HepG2 (cell line): ENCODE measurements around the gene FURIN. TPM values are rescaled to one million over a fixed set of nuclear protein-coding genes. Genes with fewer than 3 reads are reported as not detected.

Experiments
- ATAC-seq: fragments of 200-7000 bp; cut with Tn5 transposase; 3 replicates; pipeline ENCODE4 v1.9.1; 2020; ENCODE audit warnings: mild to moderate bottlenecking, moderate library complexity
- BruUV-seq: library from RNA; stranded (reverse); fragments of 400-500 nt; replicated peaks from 2 replicates; lab custom pipeline; 2021; lab: Mats Ljungman, UMichigan
- CTCF ChIA-PET: fragments of 300-600 bp; formaldehyde crosslinking; extraction: SDS; loops from one replicate; lab custom pipeline; 2021; ENCODE audit warnings: low total read pairs, inconsistent platforms, low intra/inter-chr PET ratio; lab: Yijun Ruan, JAX
- POLR2A ChIA-PET: fragments of 350-600 bp; sonication (Branson Sonifier 250); formaldehyde crosslinking; loops from one replicate; lab custom pipeline; 2020; ENCODE audit warnings: antibody characterized with exemption, inconsistent platforms; lab: Yijun Ruan, JAX
- DNase-seq: peaks from one replicate; pipeline ENCODE4 v3.0.0-alpha.2; 2015; ENCODE audit warnings: low spot score
- FAIRE-seq: peaks from 3 replicates; lab custom pipeline; 2011; peaks lifted over from hg19 to GRCh38; lab: Jason Lieb, UNC
- H2AFZ ChIP-seq: one replicate; pipeline ENCODE4 v1.6.1; 2011; ENCODE audit warnings: low read length, inconsistent platforms
- H3K27ac ChIP-seq: fragments of 300-600 bp; 3 replicates; pipeline ENCODE4 v1.8.0; 2011; ENCODE audit warnings: mixed run types, mild to moderate bottlenecking, mixed read lengths, low read length, inconsistent platforms; ENCODE audit not compliant: insufficient read depth; ENCODE audit errors: extremely low read length
- H3K27me3 ChIP-seq, 2 experiments: fragments of 200-600 bp in 1 of 2; 2 replicates in 1 of 2; 3 replicates in 1 of 2; pipeline versions ENCODE4 v1.6.0 to v1.8.0; 2011; ENCODE audit warnings: low read length in 2 of 2, mild to moderate bottlenecking in 2 of 2, moderate library complexity in 2 of 2, inconsistent platforms in 1 of 2; ENCODE audit not compliant: insufficient read depth in 2 of 2, control insufficient read depth in 1 of 2
- H3K36me3 ChIP-seq, 2 experiments: fragments of 200-600 bp in 1 of 2; replicated peaks in 1 of 2; 2 replicates in 1 of 2; 3 replicates in 1 of 2; pipeline versions ENCODE4 v1.5.1 to v1.8.0; 2011; ENCODE audit warnings: low read length in 2 of 2, inconsistent platforms in 1 of 2; ENCODE audit not compliant: insufficient read depth in 2 of 2, control insufficient read depth in 1 of 2
- H3K4me1 ChIP-seq: 2 replicates; pipeline ENCODE4 v1.5.1; 2012; ENCODE audit warnings: low read length, inconsistent platforms; ENCODE audit not compliant: insufficient read depth
- H3K4me2 ChIP-seq: 2 replicates; pipeline ENCODE4 v1.6.0; 2011; ENCODE audit warnings: low read depth, low read length, inconsistent platforms
- H3K4me3 ChIP-seq, 3 experiments: fragments of 200-600 bp in 1 of 3; sonication (generic), shearing (Covaris generic) in 1 of 3; replicated peaks in 1 of 3; 2 replicates each; pipeline ENCODE4 v1.5.1; 2011 to 2016; ENCODE audit warnings: low read length in 3 of 3, inconsistent platforms in 2 of 3, low read depth in 2 of 3, mild to moderate bottlenecking in 2 of 3, control low read depth in 1 of 3, mixed read lengths in 1 of 3; ENCODE audit not compliant: insufficient read depth in 1 of 3
- H3K79me2 ChIP-seq: one replicate; pipeline ENCODE4 v1.6.1; 2011; ENCODE audit warnings: low read length, inconsistent platforms; ENCODE audit not compliant: insufficient read depth
- H3K9ac ChIP-seq: 2 replicates; pipeline ENCODE4 v1.6.0; 2011; ENCODE audit warnings: mild to moderate bottlenecking, low read depth, low read length, inconsistent platforms; ENCODE audit not compliant: insufficient read depth
- H3K9me3 ChIP-seq: 2 replicates; pipeline ENCODE4 v1.5.1; 2012; ENCODE audit warnings: mild to moderate bottlenecking, low read length
- H4K20me1 ChIP-seq: 2 replicates; pipeline ENCODE4 v1.6.0; 2011; ENCODE audit warnings: inconsistent platforms, mild to moderate bottlenecking, low read length, moderate library complexity; ENCODE audit not compliant: insufficient read depth
- AHDC1 ChIP-seq: sonication (generic); formaldehyde crosslinking; IDR thresholded peaks from 2 replicates; pipeline ENCODE4 v1.5.1; 2020; ENCODE audit warnings: mild to moderate bottlenecking, missing genetic modification reagents, borderline replicate concordance
- ARNT2 ChIP-seq: sonication (generic); formaldehyde crosslinking; IDR thresholded peaks from 2 replicates; pipeline ENCODE4 v1.8.0; 2022; ENCODE audit warnings: mild to moderate bottlenecking, low read depth, missing genetic modification reagents, moderate library complexity
- DMAP1 ChIP-seq: IDR thresholded peaks from 2 replicates; pipeline ENCODE4 v1.6.1; 2016
- HNRNPL ChIP-seq: fragments of 200-400 bp; formaldehyde crosslinking; IDR thresholded peaks from 2 replicates; pipeline ENCODE4 v1.6.1; 2017; ENCODE audit warnings: mild to moderate bottlenecking, low read depth, low read length
- KLF9 ChIP-seq: IDR thresholded peaks from 2 replicates; pipeline ENCODE4 v1.6.1; 2016; ENCODE audit warnings: low read depth
- MIER3 ChIP-seq: IDR thresholded peaks from 2 replicates; pipeline ENCODE4 v1.6.1; 2016; ENCODE audit warnings: missing compliant biosample characterization, borderline replicate concordance
- SRSF4 ChIP-seq: fragments of 200-400 bp; formaldehyde crosslinking; IDR thresholded peaks from one replicate; pipeline ENCODE4 v1.6.1; 2018; ENCODE audit warnings: mild to moderate bottlenecking, low read depth, low read length, moderate library complexity; ENCODE audit not compliant: poor library complexity, severe bottlenecking
- TAF1 ChIP-seq: sonication (generic); formaldehyde crosslinking; IDR thresholded peaks from 2 replicates; pipeline ENCODE4 v1.4.0; 2020; ENCODE audit warnings: missing genetic modification reagents
- ZNF124 ChIP-seq: sonication (generic); formaldehyde crosslinking; IDR thresholded peaks from 2 replicates; pipeline ENCODE4 v1.4.0; 2020; ENCODE audit warnings: missing genetic modification reagents
- ZNF235 ChIP-seq: sonication (generic); formaldehyde crosslinking; IDR thresholded peaks from 2 replicates; pipeline ENCODE4 v1.8.1; 2023; ENCODE audit warnings: mild to moderate bottlenecking, missing genetic modification reagents, borderline replicate concordance
- ZNF468 ChIP-seq: sonication (generic); formaldehyde crosslinking; IDR thresholded peaks from 2 replicates; pipeline ENCODE4 v1.8.0; 2022; ENCODE audit warnings: mild to moderate bottlenecking, moderate library complexity, missing genetic modification reagents
- ZNF703 ChIP-seq: sonication (generic); formaldehyde crosslinking; IDR thresholded peaks from 2 replicates; pipeline ENCODE4 v1.5.1; 2020; ENCODE audit warnings: missing genetic modification reagents, mild to moderate bottlenecking, moderate library complexity, borderline replicate concordance
- ZNF740 ChIP-seq: sonication (generic); formaldehyde crosslinking; IDR thresholded peaks from 2 replicates; pipeline ENCODE4 v1.4.0; 2020; ENCODE audit warnings: missing genetic modification reagents
- ZNF782 ChIP-seq: sonication (generic); formaldehyde crosslinking; IDR thresholded peaks from 2 replicates; pipeline ENCODE4 v1.4.0; 2020; ENCODE audit warnings: missing genetic modification reagents, mild to moderate bottlenecking, borderline replicate concordance
- WGBS: methylation state at CpG from one replicate; pipeline ENCODE4 v1.1.6; 2017; ENCODE audit warnings: low lambda C conversion rate; 5-methylcytosine and 5-hydroxymethylcytosine counted together
- in situ Hi-C: cut with HindIII; loops from 2 replicates; pipeline ENCODE4 v1.10.0; 2017; ENCODE audit warnings: low pct_unique_long_range_greater_than_20kb; ENCODE audit not compliant: extremely low pct_ligation_motif_present
- intact Hi-C: fragments of 100-400 bp; cut with micrococcal nuclease; formaldehyde crosslinking; loops from one replicate; pipeline ENCODE4 v1.10.0; 2022; ENCODE audit not compliant: unreplicated experiment
- polyA plus RNA-seq, 8 experiments: library from polyadenylated mRNA; depleted of rRNA in 3 of 8; stranded (reverse) in 7 of 8; unstranded in 1 of 8; fragments of >200 nt; fragmentation: Illumina TruSeq in 4 of 8; extraction: Trizol in 4 of 8; gene quantifications; 2 replicates each; pipeline versions ENCODE4 v1.2.1 to v1.2.3, GENCODE V29; 2011 to 2016; ENCODE audit warnings: low read depth in 4 of 8, missing spikeins in 1 of 8, mixed read lengths in 1 of 8; ENCODE audit not compliant: insufficient read depth in 1 of 8
- total RNA-seq, 5 experiments: library from RNA; depleted of rRNA; stranded (reverse); fragments of >200 nt; fragmentation: Illumina TruSeq; extraction: Trizol; gene quantifications; 2 replicates each; pipeline ENCODE4 v1.2.3, GENCODE V29; 2016; ENCODE audit warnings: low read depth in 1 of 5
- TF ChIP-seq, protein P1 (sequence below): sonication (generic); formaldehyde crosslinking; IDR thresholded peaks from 2 replicates; pipeline ENCODE4 v1.5.1; 2020; ENCODE audit warnings: missing genetic modification reagents, mild to moderate bottlenecking, borderline replicate concordance

FURIN gene
- total and polyA plus RNA-seq, 2 of the 13 experiments (the other 11 are each of a cell fraction or from before 2014, with no cell fraction given) = 15.2 to 17.4 TPM

- no peaks in the 10 kb centered on the region for H3K9me3 ChIP-seq
- POLR2A ChIA-PET = no interaction called here
- H3K79me2 ChIP-seq = no peaks in the 10 kb centered on the region
- no peak for FAIRE-seq
- no peak overlapping the region for H3K4me3 ChIP-seq
- no peak for DNase-seq
- no TSS peak for BruUV-seq
- H3K27ac ChIP-seq = no peak overlapping the region
- TF ChIP-seq ZNF468 = no peak
- no peak for TF ChIP-seq MIER3 (CRISPR knock-in tag)
- TF ChIP-seq ZNF235 (CRISPR knock-in tag) = no peak
- no peak for TF ChIP-seq TAF1 (CRISPR knock-in tag)
- TF ChIP-seq ZNF740 (CRISPR knock-in tag) = no peak
- no peak for TF ChIP-seq HNRNPL
- TF ChIP-seq ZNF703 = no peak
- no peak for TF ChIP-seq KLF9
- no peak for TF ChIP-seq ZNF124 (CRISPR knock-in tag)
- no peak for TF ChIP-seq DMAP1
- no peak for TF ChIP-seq SRSF4
- no peak for TF ChIP-seq AHDC1 (CRISPR knock-in tag)
- no peak for TF ChIP-seq ARNT2 (CRISPR knock-in tag)
- TF ChIP-seq ZNF782 (CRISPR knock-in tag) = no peak
- TF ChIP-seq, protein P1, sequence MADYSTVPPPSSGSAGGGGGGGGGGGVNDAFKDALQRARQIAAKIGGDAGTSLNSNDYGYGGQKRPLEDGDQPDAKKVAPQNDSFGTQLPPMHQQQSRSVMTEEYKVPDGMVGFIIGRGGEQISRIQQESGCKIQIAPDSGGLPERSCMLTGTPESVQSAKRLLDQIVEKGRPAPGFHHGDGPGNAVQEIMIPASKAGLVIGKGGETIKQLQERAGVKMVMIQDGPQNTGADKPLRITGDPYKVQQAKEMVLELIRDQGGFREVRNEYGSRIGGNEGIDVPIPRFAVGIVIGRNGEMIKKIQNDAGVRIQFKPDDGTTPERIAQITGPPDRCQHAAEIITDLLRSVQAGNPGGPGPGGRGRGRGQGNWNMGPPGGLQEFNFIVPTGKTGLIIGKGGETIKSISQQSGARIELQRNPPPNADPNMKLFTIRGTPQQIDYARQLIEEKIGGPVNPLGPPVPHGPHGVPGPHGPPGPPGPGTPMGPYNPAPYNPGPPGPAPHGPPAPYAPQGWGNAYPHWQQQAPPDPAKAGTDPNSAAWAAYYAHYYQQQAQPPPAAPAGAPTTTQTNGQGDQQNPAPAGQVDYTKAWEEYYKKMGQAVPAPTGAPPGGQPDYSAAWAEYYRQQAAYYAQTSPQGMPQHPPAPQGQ (CRISPR knock-in tag) = no peak
- no peaks in the 10 kb centered on the region for H3K4me1 ChIP-seq
- no peak overlapping the region for H3K4me2 ChIP-seq
- no peak overlapping the region for H3K9ac ChIP-seq
- in situ Hi-C loops (no loop called here), intact Hi-C loops (no loop called here)
- no peaks in the 10 kb centered on the region for H3K27me3 ChIP-seq
- no peak for ATAC-seq
- 100% methylated on average over 7 of the region's 7 CpGs for WGBS
- CTCF ChIA-PET = no interaction called here
- H3K36me3 ChIP-seq = peaks cover 26 to 74% of the 10 kb centered on the region in 2 experiments
- H2AFZ ChIP-seq = no peak overlapping the region
- H4K20me1 ChIP-seq = no peaks in the 10 kb centered on the region
Measured at GRCh38 chr15:90912770-90913075, 44.3 kb downstream of the FURIN start.
